Fibroblast of lung (primary cell): ENCODE measurements around the gene OTUB2. TPM values are rescaled to one million over a fixed set of nuclear protein-coding genes. Genes with fewer than 3 reads are reported as not detected.

ENCODE experiments used
- DNase-seq, 2 donors: peaks; one replicate each; pipeline versions ENCODE4 v3.0.0 to v3.0.0-alpha.2; 2010; ENCODE audit warnings: low read depth in 2 of 2
- H2AFZ ChIP-seq: 2 replicates; pipeline ENCODE4 v1.5.1; 2012; ENCODE audit warnings: low read length, control low read depth, inconsistent platforms
- H3K27ac ChIP-seq: 2 replicates; pipeline ENCODE4 v1.5.1; 2011; ENCODE audit warnings: low read length, control low read depth; ENCODE audit not compliant: insufficient read depth
- H3K27me3 ChIP-seq: 2 replicates; pipeline ENCODE4 v1.5.1; 2011; ENCODE audit warnings: mild to moderate bottlenecking, low read length; ENCODE audit not compliant: control insufficient read depth, insufficient read depth
- H3K36me3 ChIP-seq: 2 replicates; pipeline ENCODE4 v1.5.1; 2011; ENCODE audit warnings: low read length; ENCODE audit not compliant: control insufficient read depth, insufficient read depth
- H3K4me1 ChIP-seq: 2 replicates; pipeline ENCODE4 v1.5.1; 2011; ENCODE audit warnings: low read length; ENCODE audit not compliant: control insufficient read depth, insufficient read depth; ENCODE audit errors: extremely low read depth
- H3K4me2 ChIP-seq: 2 replicates; pipeline ENCODE4 v1.5.1; 2011; ENCODE audit warnings: low read length, control low read depth; ENCODE audit not compliant: insufficient read depth; ENCODE audit errors: extremely low read depth
- H3K4me3 ChIP-seq, 4 experiments: fragments of 200-600 bp in 1 of 4; sonication (generic) in 1 of 4; replicated peaks in 1 of 4; 2 replicates each; pipeline ENCODE4 v1.5.1; 2011 to 2016; ENCODE audit warnings: low read length in 4 of 4, low read depth in 3 of 4, mild to moderate bottlenecking in 3 of 4, control low read depth in 2 of 4, inconsistent platforms in 1 of 4, mixed read lengths in 1 of 4; ENCODE audit not compliant: insufficient read depth in 1 of 4; ENCODE audit errors: control extremely low read depth in 1 of 4
- H3K79me2 ChIP-seq: 2 replicates; pipeline ENCODE4 v1.5.1; 2012; ENCODE audit warnings: mild to moderate bottlenecking, low read length, inconsistent platforms; ENCODE audit not compliant: control insufficient read depth, insufficient read depth
- H3K9ac ChIP-seq: 2 replicates; pipeline ENCODE4 v1.5.1; 2011; ENCODE audit warnings: mild to moderate bottlenecking, low read length, control low read depth; ENCODE audit not compliant: insufficient read depth
- H3K9me3 ChIP-seq: 2 replicates; pipeline ENCODE4 v1.5.1; 2012; ENCODE audit warnings: low read depth, low read length; ENCODE audit not compliant: control insufficient read depth, insufficient read depth
- H4K20me1 ChIP-seq: 2 replicates; pipeline ENCODE4 v1.5.1; 2011; ENCODE audit warnings: low read length; ENCODE audit not compliant: control insufficient read depth, insufficient read depth; ENCODE audit errors: extremely low read depth
- CTCF ChIP-seq, 2 donors: IDR thresholded peaks in 1 of 2; conservative IDR thresholded peaks in 1 of 2; 1 replicate in 1 of 2; 2 replicates in 1 of 2; pipeline ENCODE4 v1.5.1; 2011 to 2012; ENCODE audit warnings: low read length in 2 of 2, control low read depth in 1 of 2, inconsistent platforms in 1 of 2, low read depth in 1 of 2, mild to moderate bottlenecking in 1 of 2
- EZH2 ChIP-seq: IDR thresholded peaks from 2 replicates; pipeline ENCODE4 v1.5.1; 2012; ENCODE audit warnings: low read length, control low read depth, mild to moderate bottlenecking; ENCODE audit errors: missing control alignments
- polyA plus RNA-seq, 2 donors: library from polyadenylated mRNA; depleted of rRNA in 1 of 2; stranded (reverse) in 1 of 2; unstranded in 1 of 2; fragments of >200 nt; gene quantifications; 2 replicates each; pipeline ENCODE4 v1.2.1, GENCODE V29; 2011 to 2012; ENCODE audit warnings: missing spikeins in 1 of 2
- total RNA-seq: library from RNA; depleted of rRNA; stranded (reverse); fragments of >200 nt; gene quantifications from 2 replicates; pipeline ENCODE4 v1.2.1, GENCODE V29; 2014

OTUB2 gene
- total and polyA plus RNA-seq, 2 donors (not counting 1 experiment from before 2014, with no cell fraction given): 1.3 to 2.3 TPM

GRCh38 chr14:93996130-93996695 is 29.9 kb upstream of the OTUB2 start:
- no peaks in the 10 kb centered on the region for H3K79me2 ChIP-seq
- H2AFZ ChIP-seq: no peak overlapping the region
- H3K27me3 ChIP-seq: peaks cover 3% of the 10 kb centered on the region
- H3K4me1 ChIP-seq: no peaks in the 10 kb centered on the region
- no peak for TF ChIP-seq EZH2
- H3K27ac ChIP-seq: no peak overlapping the region
- H3K9ac ChIP-seq: no peak overlapping the region
- H4K20me1 ChIP-seq: no peaks in the 10 kb centered on the region
- DNase-seq: no peak
- no peak overlapping the region for H3K4me2 ChIP-seq
- H3K9me3 ChIP-seq: no peaks in the 10 kb centered on the region
- H3K4me3 ChIP-seq: no peak overlapping the region
- no peaks in the 10 kb centered on the region for H3K36me3 ChIP-seq

- Histone ChIP-seq H3K4me3 (no peak within 1 kb of the TSS), H3K79me2 (no peaks in the 10 kb centered on the region), H3K4me1 (no peaks in the 10 kb centered on the region), H3K27me3 (peaks cover 2% of the 10 kb centered on the region), H3K9me3 (no peaks in the 10 kb centered on the region), H3K9ac (no peak within 1 kb of the TSS), H2AFZ (no peak within 1 kb of the TSS), H4K20me1 (no peaks in the 10 kb centered on the region), H3K27ac (no peak within 1 kb of the TSS), H3K4me2 (no peak within 1 kb of the TSS), H3K36me3 (no peaks in the 10 kb centered on the region)
- DNase-seq: peak in 1 of 2 donors; percentile 39
- TF ChIP-seq CTCF (conservative IDR thresholded peaks at IDR 0.05 in 1 of 2, IDR thresholded peaks at IDR 0.05 in 1 of 2; ENCODE audit: low read depth in 1 of 2, low read length in 2 of 2): no peak
- no peak for TF ChIP-seq EZH2
Measured at GRCh38 chr14:93997082-93997481, 29.1 kb upstream of the OTUB2 start, which contains the start of gene CCDC197. TSS of gene CCDC197 (plus strand) at chr14:93997301. CDS start at chr14:93998132, 831 bp downstream.

GRCh38 chr14:93997916-93998870 is 27.9 kb upstream of the OTUB2 start:
- TF ChIP-seq EZH2: no peak
- TF ChIP-seq CTCF (conservative IDR thresholded peaks at IDR 0.05 in 1 of 2, IDR thresholded peaks at IDR 0.05 in 1 of 2; ENCODE audit: low read depth in 1 of 2, low read length in 2 of 2): no peak
- Histone ChIP-seq H3K9me3 (no peaks in the 10 kb centered on the region), H2AFZ (no peak overlapping the region), H3K4me1 (no peaks in the 10 kb centered on the region), H3K4me2 (no peak overlapping the region), H3K4me3 (no peak overlapping the region), H4K20me1 (no peaks in the 10 kb centered on the region), H3K36me3 (no peaks in the 10 kb centered on the region), H3K9ac (no peak overlapping the region), H3K27me3 (peaks cover 2% of the 10 kb centered on the region), H3K27ac (no peak overlapping the region), H3K79me2 (no peaks in the 10 kb centered on the region)
- no peak for DNase-seq
